Stimulated activated CD8-positive, alpha-beta memory T cell treated with anti-CD3 and anti-CD28 coated beads, Interleukin-12 subunit alpha, Interleukin-12 subunit beta, amount 100 ng/mL, for 24 hours (primary cell): Measurements from ENCODE around the gene POLG2.
"Not testable (repeated sequence)": the region's sequence is repeated elsewhere in the genome, so short reads cannot be mapped to it uniquely, and the experiment has no call there.

Source experiments
- DNase-seq: peaks from one replicate; pipeline ENCODE4 v3.0.0-alpha.2; 2020; ENCODE audit errors: extremely low read depth

POLG2 gene

GRCh38 chr17:64505340-64506200, 8.7 kb upstream of the POLG2 start:
- peak; percentile 59 for DNase-seq

- no peak for DNase-seq
Measured at GRCh38 chr17:64504769-64505339, 8.0 kb upstream of the POLG2 start.

GRCh38 chr17:64503821-64504768, 7.2 kb upstream of the POLG2 start:
- DNase-seq, result no peak

GRCh38 chr17:64503341-64503740, 6.5 kb upstream of the POLG2 start:
- no peak for DNase-seq

GRCh38 chr17:64502809-64503208, 6.0 kb upstream of the POLG2 start:
- no peak for DNase-seq

- no peak for DNase-seq
Measured at GRCh38 chr17:64502021-64502420, 5.2 kb upstream of the POLG2 start.

- no peak for DNase-seq
Measured at GRCh38 chr17:64500862-64501765, 4.3 kb upstream of the POLG2 start.

- no peak for DNase-seq
Measured at GRCh38 chr17:64500487-64500859, 3.6 kb upstream of the POLG2 start.

- DNase-seq, result no peak
Measured at GRCh38 chr17:64499805-64500486, 3.1 kb upstream of the POLG2 start.

- DNase-seq, result no peak
Measured at GRCh38 chr17:64498308-64499203, 1.7 kb upstream of the POLG2 start.

- no peak for DNase-seq
Measured at GRCh38 chr17:64497565-64498035, 746 bp upstream of the POLG2 start.

- DNase-seq, result no peak
Measured at GRCh38 chr17:64496348-64496785, 487 bp downstream of the POLG2 start.

- not testable (repeated sequence) for DNase-seq
Measured at GRCh38 chr17:64495300-64495699, 1.6 kb downstream of the POLG2 start.

GRCh38 chr17:64494121-64494520, 2.7 kb downstream of the POLG2 start:
- no peak for DNase-seq

GRCh38 chr17:64492481-64493109, 4.3 kb downstream of the POLG2 start:
- DNase-seq, result no peak

GRCh38 chr17:64491994-64492393, 4.9 kb downstream of the POLG2 start:
- DNase-seq, result no peak

GRCh38 chr17:64491034-64491860, 5.6 kb downstream of the POLG2 start:
- DNase-seq, result no peak

GRCh38 chr17:64488301-64488700, 8.6 kb downstream of the POLG2 start:
- no peak for DNase-seq
